ENCODE results near the gene S100A9. TPM values are rescaled to one million over a fixed set of nuclear protein-coding genes. Genes with fewer than 3 reads are reported as not detected.
A peak's percentile ranks its signal among the peaks of the same experiment; 100 is the strongest.

Gene S100A9
- total RNA-seq, 1 donor from 2014 or later: 418 TPM

DNA sequence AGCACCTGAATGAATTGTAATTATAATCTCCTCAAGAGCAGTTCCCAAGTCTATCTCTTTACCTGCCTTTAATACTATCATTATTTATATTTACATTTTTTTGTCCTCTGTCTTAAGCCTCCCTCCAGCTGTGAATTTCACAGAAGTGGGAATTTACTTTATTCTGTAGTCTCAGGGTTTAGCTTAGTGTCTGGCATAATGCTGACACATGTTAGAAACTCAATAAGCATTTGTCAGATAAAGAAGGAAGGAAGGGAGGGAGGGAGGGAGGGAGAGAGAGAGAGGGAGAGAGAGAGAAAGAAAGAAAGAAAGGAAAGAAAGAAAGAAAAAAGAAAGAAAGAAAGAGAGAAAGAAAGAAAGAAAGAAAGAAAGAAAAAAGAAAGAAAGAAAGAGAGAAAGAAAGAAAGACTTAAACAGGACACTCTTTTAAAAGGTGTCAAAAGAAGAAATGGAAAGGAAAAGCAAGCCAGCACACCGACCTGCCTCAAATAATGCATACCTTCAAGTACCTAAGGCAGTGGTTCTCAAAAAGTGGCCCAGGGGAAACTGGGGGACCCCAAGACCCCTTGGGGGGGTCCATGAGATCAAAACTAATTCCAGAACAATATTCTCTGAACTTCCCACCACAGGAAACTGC, 7.2 kb upstream of the S100A9 start:
- Histone ChIP-seq H3K27ac (no peak overlapping the region), H3K4me3 (no peak overlapping the region), H3K36me3 (no peaks in the 10 kb centered on the region), H3K4me1 (peaks cover 3% of the 10 kb centered on the region), H3K27me3 (peaks cover 29% of the 10 kb centered on the region), H3K9me3 (no peaks in the 10 kb centered on the region)
- intact Hi-C loops (cut with DNase I): loop anchor here (5.0 kb wide), 1 partner anchor 147 kb away; no protein-coding TSS in a partner anchor
- ATAC-seq (no peak), DNase-seq (no peak)
- no peak for TF ChIP-seq CTCF (IDR thresholded peaks at IDR 0.05)

DNA sequence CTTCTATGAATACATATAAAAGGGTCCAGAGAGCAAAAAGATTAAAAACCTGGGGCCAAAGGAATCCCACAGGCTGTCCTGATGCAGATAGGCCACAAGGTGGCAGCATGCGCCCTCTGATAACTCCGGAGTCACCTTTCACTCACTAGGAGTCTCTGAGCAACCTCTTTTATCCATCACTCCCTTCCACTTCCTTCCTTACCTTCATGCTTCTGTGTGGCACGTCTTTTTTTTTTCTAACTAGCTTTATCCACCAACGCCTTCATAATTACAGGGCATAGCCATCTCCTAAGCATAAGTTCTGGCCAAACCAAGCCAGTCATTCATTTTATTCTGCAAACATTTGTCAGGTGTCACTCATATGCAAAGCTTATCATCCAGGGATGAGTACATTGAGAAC, 5.1 kb upstream of the S100A9 start:
- Histone ChIP-seq H3K27me3 (peaks cover 27% of the 10 kb centered on the region), H3K9me3 (no peaks in the 10 kb centered on the region), H3K27ac (no peak overlapping the region), H3K4me1 (peaks cover 9% of the 10 kb centered on the region), H3K4me3 (no peak overlapping the region), H3K36me3 (no peaks in the 10 kb centered on the region)
- DNase-seq (peak; percentile 79), ATAC-seq (peak; percentile 83)
- intact Hi-C loops (cut with DNase I): loop anchor here (5.0 kb wide), 1 partner anchor 145 kb away; no protein-coding TSS in a partner anchor
- peak; percentile 95 for TF ChIP-seq CTCF (IDR thresholded peaks at IDR 0.05)

GRCh38 chr1:153353226-153353947, 4.3 kb upstream of the S100A9 start:
- Histone ChIP-seq H3K9me3 (no peaks in the 10 kb centered on the region), H3K4me3 (no peak overlapping the region), H3K36me3 (no peaks in the 10 kb centered on the region), H3K4me1 (peaks cover 15% of the 10 kb centered on the region), H3K27ac (no peak overlapping the region), H3K27me3 (peaks cover 19% of the 10 kb centered on the region)
- intact Hi-C loops (cut with DNase I): loop anchor here (5.0 kb wide), 1 partner anchor 144 kb away; no protein-coding TSS in a partner anchor
- DNase-seq: no peak
- TF ChIP-seq CTCF (IDR thresholded peaks at IDR 0.05): peak; percentile 10
- no peak for ATAC-seq

- Histone ChIP-seq H3K27me3 (peaks cover 18% of the 10 kb centered on the region), H3K36me3 (no peaks in the 10 kb centered on the region), H3K4me1 (peaks cover 17% of the 10 kb centered on the region), H3K4me3 (no peak overlapping the region), H3K27ac (no peak overlapping the region), H3K9me3 (no peaks in the 10 kb centered on the region)
- TF ChIP-seq CTCF (IDR thresholded peaks at IDR 0.05): no peak
- no peak for ATAC-seq
- intact Hi-C loops (cut with DNase I): loop anchor here (5.0 kb wide), 1 partner anchor 143 kb away; no protein-coding TSS in a partner anchor
- no peak for DNase-seq
These were observed 3.0 kb upstream of the S100A9 start for GRCh38 chr1:153354515-153355193.

- Histone ChIP-seq H3K9me3 (no peaks in the 10 kb centered on the region), H3K27ac (no peak overlapping the region), H3K36me3 (no peaks in the 10 kb centered on the region), H3K4me3 (no peak overlapping the region), H3K4me1 (peaks cover 17% of the 10 kb centered on the region), H3K27me3 (peaks cover 12% of the 10 kb centered on the region)
- intact Hi-C loops (cut with DNase I): no loop called here
- ATAC-seq (peak; percentile 82), DNase-seq (peak; percentile 87)
- peak; percentile 50 for TF ChIP-seq CTCF (IDR thresholded peaks at IDR 0.05)
These were observed 2.1 kb upstream of the S100A9 start for GRCh38 chr1:153355445-153356071.
